HG03045 (cell line): ENCODE measurements around the gene SEMA4G.

Experiments used
- ATAC-seq: cut with Tn5 transposase; IDR thresholded peaks from one replicate; pipeline ENCODE4 v1.9.1; 2021; ENCODE audit warnings: mild to moderate bottlenecking, moderate library complexity; ENCODE audit not compliant: unreplicated experiment

The SEMA4G gene

GRCh38 chr10:101005869-101006567 is 36.7 kb downstream of the SEMA4G start:
- no peak for ATAC-seq

DNA sequence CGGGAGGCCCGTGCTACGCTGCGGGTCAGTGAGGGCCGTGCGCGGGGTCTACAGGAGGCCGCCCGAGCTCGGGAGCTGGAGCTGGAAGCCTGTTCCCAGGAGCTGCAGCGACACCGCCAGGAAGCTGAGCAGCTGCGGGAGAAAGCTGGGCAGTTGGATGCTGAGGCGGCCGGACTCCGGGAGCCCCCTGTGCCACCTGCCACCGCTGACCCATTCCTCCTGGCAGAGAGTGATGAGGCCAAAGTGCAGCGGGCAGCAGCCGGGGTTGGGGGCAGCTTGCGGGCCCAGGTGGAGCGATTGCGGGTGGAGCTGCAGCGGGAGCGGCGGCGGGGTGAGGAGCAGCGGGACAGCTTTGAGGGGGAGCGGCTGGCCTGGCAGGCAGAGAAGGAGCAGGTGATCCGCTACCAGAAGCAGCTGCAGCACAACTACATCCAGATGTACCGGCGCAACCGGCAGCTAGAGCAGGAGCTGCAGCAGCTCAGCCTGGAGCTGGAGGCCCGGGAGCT is 37.3 kb downstream of the SEMA4G start:
- no peak for ATAC-seq

DNA sequence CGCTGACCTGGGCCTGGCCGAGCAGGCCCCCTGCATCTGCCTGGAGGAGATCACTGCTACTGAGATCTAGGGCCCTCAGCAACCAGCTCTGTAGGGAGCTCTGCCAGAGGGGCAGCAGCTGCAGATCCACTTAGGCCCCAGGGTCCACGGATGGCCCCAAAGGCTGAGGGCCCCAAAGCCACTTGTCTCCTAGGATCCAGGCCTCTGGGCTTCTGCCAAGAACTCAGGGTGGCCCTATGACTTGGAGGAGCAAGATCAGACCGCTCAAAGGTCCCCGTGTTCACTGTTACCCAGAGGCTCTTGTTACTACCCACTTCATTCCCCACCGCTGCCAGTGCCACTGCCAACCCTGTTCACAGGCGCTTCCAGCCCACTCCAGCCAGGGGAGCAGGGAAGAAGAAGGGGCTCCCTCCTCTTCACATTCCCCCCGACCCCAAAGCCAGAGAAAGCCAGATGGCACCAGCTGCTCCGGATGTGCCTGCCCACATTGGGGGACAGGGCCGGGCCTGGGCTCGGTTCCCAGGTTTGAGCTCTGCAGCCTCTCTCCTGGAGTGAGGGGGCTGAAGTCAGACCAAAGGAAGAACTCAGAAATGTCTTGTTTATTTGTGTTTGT is 37.9 kb downstream of the SEMA4G start:
- no peak for ATAC-seq

GRCh38 chr10:101007915-101008822 is 38.9 kb downstream of the SEMA4G start:
- no peak for ATAC-seq

GRCh38 chr10:101008823-101009423 is 39.6 kb downstream of the SEMA4G start:
- ATAC-seq: no peak

DNA sequence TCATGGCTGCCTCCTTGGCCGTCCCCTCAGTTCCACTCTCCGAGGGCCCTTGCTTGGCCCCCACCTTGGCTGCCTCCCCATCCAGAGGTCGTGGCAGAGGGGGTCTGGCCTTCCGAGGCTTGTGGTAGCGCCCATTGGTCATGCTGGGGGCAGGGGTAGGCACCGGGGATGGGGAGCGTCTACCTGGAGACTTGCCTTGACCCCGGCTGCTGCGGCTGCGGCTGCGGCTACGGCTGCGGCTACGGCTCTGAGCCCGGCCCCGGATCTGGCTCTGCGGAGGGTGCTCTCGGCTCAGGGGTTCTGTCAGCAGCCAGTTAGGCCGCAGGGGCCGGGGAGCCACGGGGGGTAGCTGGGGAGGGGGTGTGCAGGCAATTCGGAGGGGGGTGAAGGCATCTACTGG is 41.0 kb downstream of the SEMA4G start:
- no peak for ATAC-seq

DNA sequence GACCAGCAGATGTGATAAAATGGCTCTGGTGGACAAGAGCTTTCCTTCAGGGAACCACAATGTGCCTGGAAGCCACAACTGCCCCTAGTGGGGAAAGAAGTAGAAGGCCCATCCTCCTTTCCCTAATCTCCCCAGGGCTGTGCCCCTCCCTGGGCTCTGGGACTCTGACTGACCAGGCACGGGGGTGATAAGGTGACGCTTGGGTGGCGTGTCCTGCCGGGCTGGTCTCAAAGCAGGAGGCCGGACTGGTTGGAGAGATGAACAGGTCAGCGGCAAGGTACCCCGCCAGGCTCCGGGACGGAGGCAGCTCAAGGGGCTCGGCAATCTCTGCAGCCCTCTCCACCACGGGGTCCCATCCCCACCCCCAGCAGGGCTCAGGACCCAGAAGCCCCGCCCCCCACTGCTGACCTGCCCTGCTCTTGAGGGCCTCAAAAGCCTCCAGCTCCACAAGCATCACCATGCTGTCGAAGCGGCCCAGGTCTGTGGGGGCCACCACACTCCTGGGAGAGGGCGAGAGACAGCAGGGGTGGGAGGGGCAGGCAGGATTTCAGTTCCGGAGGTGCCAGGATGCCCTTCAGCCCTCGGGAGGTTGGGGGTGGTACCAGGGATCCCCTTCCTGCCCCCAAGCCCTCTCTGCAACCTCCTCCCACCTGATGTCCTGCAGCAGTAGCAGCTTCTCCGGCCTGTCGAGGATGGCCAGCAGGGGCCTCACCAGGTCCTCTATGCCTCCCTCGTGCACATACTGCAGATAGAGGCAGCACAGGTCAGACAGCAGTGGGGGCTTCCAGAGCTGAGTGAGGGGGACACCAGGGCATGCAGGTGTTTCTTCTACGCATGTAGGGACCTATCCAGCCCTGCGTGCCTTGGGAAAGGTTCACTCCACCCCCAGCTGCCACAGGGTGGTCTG is 42.5 kb downstream of the SEMA4G start:
- ATAC-seq: no peak

DNA sequence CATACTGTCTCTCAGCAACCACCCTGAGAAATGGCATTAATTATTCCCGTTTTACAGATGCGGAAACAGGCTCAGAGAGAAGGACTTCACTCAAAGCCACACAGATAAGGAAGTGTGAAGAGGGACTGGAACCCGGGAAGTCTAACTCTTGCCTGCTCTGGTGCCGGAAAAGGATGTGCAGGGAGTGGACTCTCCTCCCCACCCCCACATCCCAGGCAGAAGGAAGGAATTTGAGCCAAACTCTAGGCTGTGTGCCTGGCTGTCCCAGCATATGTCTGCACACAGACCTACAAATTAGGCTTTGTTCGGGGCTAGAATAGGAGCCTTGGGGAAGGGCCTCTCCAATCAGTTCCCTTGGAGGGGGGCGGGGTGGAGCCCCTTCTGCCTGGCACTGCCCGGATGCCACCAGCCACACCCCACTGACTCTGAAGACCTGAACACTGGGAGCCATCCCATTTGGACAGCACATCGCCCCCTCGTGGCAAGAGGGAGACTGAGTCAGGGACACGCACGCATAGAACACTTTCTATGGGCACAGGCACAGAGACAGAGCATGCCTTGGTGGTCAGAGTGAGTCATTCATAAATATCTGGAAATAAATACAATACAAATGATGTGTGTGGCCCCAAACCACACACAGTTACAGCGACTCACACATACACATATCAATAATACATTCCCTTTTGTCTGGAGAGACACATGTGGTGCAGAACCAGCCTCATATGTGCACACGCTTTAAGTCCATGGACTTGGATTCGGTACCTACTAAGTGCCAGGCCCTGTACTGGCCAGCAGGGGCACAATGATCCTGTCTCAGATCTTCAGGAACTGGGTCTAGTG is 43.4 kb downstream of the SEMA4G start:
- ATAC-seq: no peak

DNA sequence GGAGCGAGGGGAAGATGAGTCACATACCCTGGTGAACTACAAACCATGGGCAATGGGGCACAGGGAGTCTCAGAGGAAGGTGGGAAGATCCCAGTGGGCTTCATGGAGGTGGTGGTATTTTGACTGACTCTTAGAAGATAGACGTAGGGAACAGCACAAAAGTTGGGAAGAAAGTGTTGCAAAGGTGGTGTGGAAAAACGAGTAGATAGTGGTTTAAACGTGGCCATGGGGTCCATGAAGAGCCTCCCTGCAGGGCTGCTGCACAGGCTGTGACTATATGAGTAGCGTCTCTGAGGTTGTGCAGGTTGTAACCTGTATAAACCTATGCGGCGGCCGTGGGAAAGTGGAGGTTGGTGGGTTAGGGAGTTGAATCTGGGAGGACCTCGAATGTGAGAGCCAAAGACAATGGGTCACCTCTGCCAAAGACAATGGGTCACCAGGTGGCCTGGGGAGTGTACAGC is 44.1 kb downstream of the SEMA4G start:
- no peak for ATAC-seq

DNA sequence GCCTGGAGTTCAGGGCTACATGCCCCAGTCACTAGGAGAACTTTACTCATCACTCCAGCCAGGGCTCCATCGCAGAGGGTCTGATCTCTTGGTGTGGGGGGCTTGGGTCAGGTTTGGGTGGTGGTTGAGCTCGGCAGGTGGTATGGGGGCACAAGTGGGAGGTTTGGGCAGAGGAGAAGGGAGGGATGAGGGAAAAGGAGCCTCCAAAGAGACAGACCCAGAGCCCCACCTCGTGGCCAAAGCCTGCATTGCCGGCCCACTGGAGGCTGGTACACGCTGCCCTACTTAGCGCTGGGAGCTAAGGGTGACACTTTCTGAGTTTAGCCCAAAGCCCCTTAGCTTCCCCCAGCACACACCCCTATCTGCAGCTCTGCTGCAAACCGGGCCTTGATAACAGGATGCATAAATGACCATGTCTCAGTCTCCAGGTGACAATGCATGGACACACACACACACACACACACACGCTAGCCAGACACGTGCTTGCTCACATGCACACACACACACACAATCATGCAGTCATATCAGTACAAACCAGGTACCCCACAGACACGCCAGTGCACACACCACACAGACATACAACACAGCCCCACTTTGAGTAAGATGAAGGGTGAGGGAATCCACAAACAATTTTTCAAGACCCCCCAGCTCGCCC is 45.1 kb downstream of the SEMA4G start:
- no peak for ATAC-seq

DNA sequence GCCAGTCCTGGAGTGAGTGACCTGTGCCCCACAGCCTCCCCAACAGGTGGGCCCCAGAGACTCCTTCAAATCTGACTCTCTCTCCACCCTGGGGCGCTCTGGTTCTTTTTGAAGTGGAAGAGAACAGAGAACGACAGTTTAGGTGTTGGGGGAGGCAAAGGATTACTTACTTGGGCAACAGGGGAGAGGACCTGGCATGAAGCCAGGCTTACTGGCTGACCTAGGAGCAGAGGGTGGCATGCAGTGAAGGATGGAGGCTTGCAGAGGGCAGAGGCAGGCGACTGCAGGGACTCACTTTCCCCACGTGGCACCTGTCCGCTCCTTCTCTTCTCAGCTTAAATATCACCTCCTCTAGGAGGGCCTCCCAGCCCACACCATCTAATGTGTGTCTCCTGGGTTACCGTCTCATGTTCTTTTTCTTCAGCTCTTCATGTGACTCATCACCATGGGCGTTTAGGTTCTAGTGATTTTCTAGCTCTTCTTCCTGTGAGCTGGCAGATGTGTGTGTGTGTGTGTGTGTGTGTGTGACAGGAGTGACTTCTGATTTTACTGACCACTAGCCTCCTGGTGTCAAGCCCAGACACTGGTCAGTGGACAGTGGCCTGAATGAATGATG is 45.8 kb downstream of the SEMA4G start:
- ATAC-seq: no peak

DNA sequence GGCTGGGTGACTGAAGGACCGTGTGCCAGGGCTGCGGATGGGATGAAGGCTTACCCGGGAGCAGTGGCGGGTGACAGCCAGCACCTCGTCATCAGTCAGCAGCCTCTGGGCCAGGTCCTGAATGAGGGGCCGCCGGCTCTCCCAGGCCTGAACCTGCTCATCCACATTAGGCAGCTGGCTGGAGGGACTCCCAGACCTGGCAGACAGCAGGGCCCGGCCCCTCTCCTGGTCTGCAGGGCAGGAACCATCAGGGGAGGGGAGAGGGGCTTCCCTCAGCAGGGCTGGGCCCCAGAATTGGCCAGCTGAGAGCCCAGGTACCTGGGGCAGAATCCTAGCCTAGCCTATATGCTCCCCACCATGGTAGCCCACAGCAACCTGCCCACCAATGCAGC is 46.3 kb downstream of the SEMA4G start:
- ATAC-seq: no peak

DNA sequence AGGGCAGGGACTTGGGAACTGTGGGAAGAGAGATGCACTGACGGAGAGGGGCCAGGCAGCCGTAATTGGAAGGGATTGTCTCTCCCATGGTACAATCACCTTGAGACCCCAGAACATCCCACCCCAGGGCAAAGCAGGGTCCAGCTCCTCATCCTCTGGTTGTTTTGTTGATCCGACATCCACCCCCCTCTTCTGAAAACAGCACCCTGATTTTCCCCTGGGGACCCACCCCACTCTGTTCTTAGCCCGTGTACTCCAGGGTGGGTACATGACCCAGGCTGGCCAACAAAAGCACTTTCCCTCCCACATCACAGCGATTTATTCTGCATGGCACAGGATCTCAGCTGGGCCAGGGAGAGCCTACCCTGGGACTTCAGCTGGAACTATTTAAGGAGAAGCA is 47.5 kb downstream of the SEMA4G start:
- ATAC-seq: no peak

- ATAC-seq: no peak
Observed at GRCh38 chr10:101018118-101018599, 48.9 kb downstream of the SEMA4G start.

- no peak for ATAC-seq
Observed at GRCh38 chr10:101018600-101019439, 49.5 kb downstream of the SEMA4G start.
